Measurements from ENCODE around the gene SF3A1. TPM values are rescaled to one million over a fixed set of nuclear protein-coding genes. Genes with fewer than 3 reads are reported as not detected.

SF3A1 gene
- total and polyA plus RNA-seq, 2 of the 8 experiments (the other 6 are each of a cell fraction or from before 2014, with no cell fraction given): 27.8 to 285 TPM

DNA sequence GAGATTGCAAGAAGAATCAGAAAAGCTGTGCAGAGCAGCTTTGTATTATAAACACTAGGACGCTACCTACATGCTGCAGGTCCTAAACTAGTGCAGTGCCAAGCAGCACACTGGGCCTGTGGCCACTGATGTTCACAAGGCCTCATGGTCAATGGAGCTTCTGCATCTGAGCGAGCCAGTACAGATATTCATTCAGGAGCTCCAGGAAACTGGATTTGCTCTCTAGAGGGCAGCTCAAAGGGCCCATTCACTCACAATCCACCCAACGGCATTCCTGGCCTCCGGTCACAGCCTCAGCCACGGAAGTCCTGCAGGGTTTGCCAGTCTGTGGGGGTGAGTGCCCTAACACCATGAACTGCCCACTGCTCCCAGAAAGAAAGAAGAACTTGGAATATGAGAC, 24.1 kb downstream of the SF3A1 start:
- no peaks in the 10 kb centered on the region for H3K9me3 ChIP-seq (ENCODE audit: insufficient read depth in 2 of 2, low read depth in 1 of 2, low read length in 1 of 2)
- no peak overlapping the region for H2BK120ac ChIP-seq (replicated peaks; ENCODE audit: low read depth, low read length)
- peaks cover 0 to 10% of the 10 kb centered on the region in 2 experiments for H4K20me1 ChIP-seq (replicated peaks in 1 of 2; ENCODE audit: control insufficient read depth in 1 of 2, insufficient read depth in 2 of 2, low read length in 2 of 2)
- H4K5ac ChIP-seq (ENCODE audit: insufficient read length, low read depth, low read length): no peak overlapping the region
- H3K9ac ChIP-seq (replicated peaks in 1 of 4; ENCODE audit: extremely low read depth in 1 of 4, low read depth in 3 of 4, low read length in 3 of 4): no peak overlapping the region
- no peak overlapping the region for H4K91ac ChIP-seq (replicated peaks; ENCODE audit: insufficient read length, low read length)
- no peak for DNase-seq (ENCODE audit: low read depth in 1 of 2, low spot score in 2 of 2)
- H3K4me1 ChIP-seq (replicated peaks in 1 of 4; ENCODE audit: control insufficient read depth in 3 of 4, insufficient read depth in 4 of 4, low read length in 3 of 4): 0 out of 7 replicates have a peak, but pooled peaks cover 0 to 1% (median 0%) of the 10 kb centered on the region in 4 experiments
- H2BK15ac ChIP-seq (ENCODE audit: low read length): no peak overlapping the region
- POLR2A ChIA-PET (ENCODE audit: partially characterized antibody): interaction anchor here (1.1 to 1.6 kb wide), 4 partner anchors 10 to 30 kb away, joined by 3 to 8 read pairs (median 4); no protein-coding TSS in a partner anchor
- H2AFZ ChIP-seq (ENCODE audit: low read length): no peak overlapping the region
- H2BK12ac ChIP-seq (ENCODE audit: low read depth, low read length): no peak overlapping the region
- no peak overlapping the region for H4K8ac ChIP-seq (ENCODE audit: extremely low read depth, insufficient read depth, low read length)
- no peak for FAIRE-seq
- H3K79me1 ChIP-seq (ENCODE audit: low read depth, low read length): no peaks in the 10 kb centered on the region; the same call in 1 of the 2 replicates
- H3K23ac ChIP-seq (ENCODE audit: insufficient read length): no peak overlapping the region
- no peak overlapping the region for H3K4me3 ChIP-seq (ENCODE audit: extremely low read depth in 1 of 4, insufficient read depth in 2 of 4, low read depth in 3 of 4, low read length in 4 of 4)
- H3K27ac ChIP-seq (ENCODE audit: low read depth, low read length): no peak overlapping the region
- CTCF ChIA-PET (ENCODE audit: partially characterized antibody): interaction anchor here (0.6 to 20.1 kb wide), 5 partner anchors 9 to 69 kb away, joined by 3 to 203 read pairs (median 4); partner anchors contain the start of gene CASTOR1
- no peak overlapping the region for H3K4me2 ChIP-seq (ENCODE audit: insufficient read depth in 1 of 2, low read depth in 2 of 2, low read length in 2 of 2)
- peaks cover 28 to 61% (median 50%) of the 10 kb centered on the region in 4 experiments for H3K36me3 ChIP-seq (ENCODE audit: control insufficient read depth in 2 of 4, insufficient read depth in 4 of 4, low read length in 3 of 4)
- no peaks in the 10 kb centered on the region for H3K27me3 ChIP-seq (replicated peaks in 1 of 4; ENCODE audit: control insufficient read depth in 3 of 4, extremely low read depth in 1 of 4, insufficient read depth in 3 of 4, low read length in 3 of 4)
- H2BK5ac ChIP-seq (ENCODE audit: low read depth, low read length): no peak overlapping the region
- H3K4ac ChIP-seq (replicated peaks; ENCODE audit: insufficient read length, low read depth, low read length): no peak overlapping the region
- no peak overlapping the region for H3K56ac ChIP-seq (replicated peaks; ENCODE audit: insufficient read length, low read depth, low read length)
- H2AK5ac ChIP-seq (ENCODE audit: low read depth, low read length): no peak overlapping the region
- no peaks in the 10 kb centered on the region for H3K79me2 ChIP-seq (ENCODE audit: control insufficient read depth in 1 of 2, insufficient read depth in 2 of 2, low read length in 2 of 2)
- no peaks in the 10 kb centered on the region for H3K23me2 ChIP-seq (ENCODE audit: low read depth, low read length)
- no peak overlapping the region for H3K18ac ChIP-seq (ENCODE audit: extremely low read depth, low read length)
- no peak overlapping the region for H3K14ac ChIP-seq (ENCODE audit: insufficient read length)
- WGBS, 2 experiments (ENCODE audit: extremely low coverage in 1 of 2, insufficient coverage in 1 of 2, insufficient read length in 1 of 2, insufficient replicate concordance in 2 of 2, low coverage in 1 of 2, low lambda C conversion rate in 2 of 2, missing lambda C conversion rate in 1 of 2): 96% methylated on average over 5 of the region's 5 CpGs; no CpG with 5 or more reads in 1 of the 2 experiments
- H2BK20ac ChIP-seq (ENCODE audit: low read length): no peak overlapping the region
- TF ChIP-seq SAP30 (IDR thresholded peaks at IDR 0.05; ENCODE audit: insufficient read depth, insufficient replicate concordance, low read length): no peak
- no peak for TF ChIP-seq ZNF274 (IDR thresholded peaks at IDR 0.05; ENCODE audit: borderline replicate concordance, extremely low read depth, low read length)
- TF ChIP-seq TBP (IDR thresholded peaks at IDR 0.05; ENCODE audit: low read depth, low read length): no peak
- TF ChIP-seq, protein P1, sequence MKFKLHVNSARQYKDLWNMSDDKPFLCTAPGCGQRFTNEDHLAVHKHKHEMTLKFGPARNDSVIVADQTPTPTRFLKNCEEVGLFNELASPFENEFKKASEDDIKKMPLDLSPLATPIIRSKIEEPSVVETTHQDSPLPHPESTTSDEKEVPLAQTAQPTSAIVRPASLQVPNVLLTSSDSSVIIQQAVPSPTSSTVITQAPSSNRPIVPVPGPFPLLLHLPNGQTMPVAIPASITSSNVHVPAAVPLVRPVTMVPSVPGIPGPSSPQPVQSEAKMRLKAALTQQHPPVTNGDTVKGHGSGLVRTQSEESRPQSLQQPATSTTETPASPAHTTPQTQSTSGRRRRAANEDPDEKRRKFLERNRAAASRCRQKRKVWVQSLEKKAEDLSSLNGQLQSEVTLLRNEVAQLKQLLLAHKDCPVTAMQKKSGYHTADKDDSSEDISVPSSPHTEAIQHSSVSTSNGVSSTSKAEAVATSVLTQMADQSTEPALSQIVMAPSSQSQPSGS (IDR thresholded peaks at IDR 0.05; ENCODE audit: low read length): no peak
- TF ChIP-seq RNF2 (IDR thresholded peaks at IDR 0.05; ENCODE audit: borderline replicate concordance, low read depth, low read length, missing control alignments, poor library complexity, severe bottlenecking): no peak
- no peak for TF ChIP-seq PHF8 (conservative IDR thresholded peaks at IDR 0.05; ENCODE audit: low read depth, low read length)
